HG03103 (cell line): Measurements from ENCODE around the gene PELI2.
"Not testable (repeated sequence)": the region's sequence is repeated elsewhere in the genome, so short reads cannot be mapped to it uniquely, and the experiment has no call there.

ENCODE experiments used
- ATAC-seq: cut with Tn5 transposase; IDR thresholded peaks from one replicate; pipeline ENCODE4 v1.9.1; 2021; ENCODE audit warnings: low read depth; ENCODE audit not compliant: unreplicated experiment

Gene PELI2

DNA sequence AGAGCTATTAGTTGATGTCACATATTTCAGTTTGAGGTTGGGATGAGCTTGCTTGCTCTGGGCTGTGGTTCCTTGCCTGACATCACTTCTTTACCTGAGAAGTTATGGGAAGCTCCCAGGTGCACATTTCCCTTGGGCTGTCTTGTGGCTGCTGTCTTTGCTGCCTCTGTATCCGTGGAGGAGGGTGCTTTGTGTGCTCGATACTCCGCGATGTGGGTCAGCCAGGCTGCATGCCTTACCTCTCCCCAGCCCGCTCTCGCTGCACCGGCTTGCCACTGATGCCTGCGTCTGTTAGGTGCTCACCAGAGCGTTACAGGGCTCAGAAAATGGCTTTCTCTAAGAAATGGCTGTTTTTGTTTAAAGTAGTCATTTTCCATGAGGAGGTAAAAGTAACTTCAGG lies 19.6 kb downstream of the PELI2 start:
- no peak for ATAC-seq

DNA sequence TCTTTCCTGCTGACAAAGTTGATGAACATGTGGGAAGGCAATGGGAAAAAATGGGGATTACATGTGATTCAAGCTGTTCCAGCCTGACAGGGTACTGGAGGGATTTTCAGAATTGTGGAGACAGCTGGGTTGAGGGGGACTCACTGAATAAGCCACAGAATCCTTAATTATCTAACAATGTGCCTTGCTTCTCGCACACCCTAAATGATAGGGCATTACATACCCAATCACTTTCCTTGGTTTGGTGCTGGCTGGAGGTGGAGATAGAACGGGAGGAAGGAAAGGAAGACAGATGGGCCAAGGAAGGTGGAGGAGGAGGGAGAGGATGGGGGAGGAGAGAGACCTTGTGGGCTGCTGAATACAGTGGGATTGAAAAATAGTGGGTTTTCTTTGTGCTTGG lies 20.7 kb downstream of the PELI2 start:
- no peak for ATAC-seq

DNA sequence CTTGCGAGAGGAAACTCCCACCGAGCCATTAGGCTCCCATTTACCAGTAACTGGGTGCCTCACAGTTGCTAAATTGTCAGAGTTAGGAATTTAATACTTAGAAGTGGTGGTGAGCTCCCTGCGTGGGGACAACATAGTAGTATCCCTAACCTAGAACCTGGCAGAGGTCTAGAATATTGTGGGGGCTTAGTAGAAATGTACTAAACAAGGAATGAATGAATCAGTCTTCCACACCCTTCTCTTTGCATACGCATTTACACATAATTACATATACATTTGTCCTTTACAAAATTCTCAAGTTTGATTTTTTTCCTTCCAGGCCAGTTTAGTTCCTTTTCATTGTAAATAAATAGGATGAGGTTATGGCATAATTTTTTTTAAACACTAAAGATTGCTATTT lies 24.1 kb downstream of the PELI2 start:
- no peak for ATAC-seq

DNA sequence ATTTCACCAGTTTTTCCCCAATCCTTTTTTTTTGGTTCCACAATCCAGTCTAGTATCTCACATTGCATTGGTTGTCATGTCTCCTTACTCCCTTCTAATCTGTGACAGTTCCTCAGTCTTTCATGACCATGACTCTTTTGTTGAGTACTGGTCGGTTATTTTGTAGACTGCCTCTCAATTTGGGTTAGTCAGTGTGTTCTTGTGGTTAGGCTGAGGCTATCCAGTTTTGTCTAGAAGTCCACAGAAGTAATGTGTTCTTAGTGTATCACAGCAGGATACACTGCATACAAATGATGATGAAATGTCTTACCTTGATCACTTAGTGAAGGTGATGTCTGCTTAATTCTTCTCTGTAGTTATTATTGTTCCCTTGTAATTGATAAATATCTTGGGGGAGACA lies 24.8 kb downstream of the PELI2 start:
- ATAC-seq, result no peak

DNA sequence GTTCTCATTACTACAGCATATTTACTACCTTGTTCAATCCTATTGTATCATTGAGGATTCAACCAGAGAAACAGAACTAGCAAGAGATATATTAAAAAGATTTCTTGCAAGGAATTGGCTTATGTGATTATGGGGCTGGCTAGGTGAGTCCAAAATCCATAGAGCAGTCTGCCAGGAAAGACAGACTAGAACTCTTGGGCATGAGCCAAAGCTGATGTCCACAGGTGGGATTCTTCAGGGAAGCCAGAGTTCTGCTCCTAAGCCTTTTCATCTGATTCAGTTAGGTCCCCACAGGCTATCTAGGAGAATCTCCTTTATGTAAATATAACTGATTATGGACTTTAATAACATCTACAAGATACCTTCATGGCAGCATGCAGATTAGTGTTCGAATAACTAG lies 26.0 kb downstream of the PELI2 start:
- ATAC-seq, result no peak

DNA sequence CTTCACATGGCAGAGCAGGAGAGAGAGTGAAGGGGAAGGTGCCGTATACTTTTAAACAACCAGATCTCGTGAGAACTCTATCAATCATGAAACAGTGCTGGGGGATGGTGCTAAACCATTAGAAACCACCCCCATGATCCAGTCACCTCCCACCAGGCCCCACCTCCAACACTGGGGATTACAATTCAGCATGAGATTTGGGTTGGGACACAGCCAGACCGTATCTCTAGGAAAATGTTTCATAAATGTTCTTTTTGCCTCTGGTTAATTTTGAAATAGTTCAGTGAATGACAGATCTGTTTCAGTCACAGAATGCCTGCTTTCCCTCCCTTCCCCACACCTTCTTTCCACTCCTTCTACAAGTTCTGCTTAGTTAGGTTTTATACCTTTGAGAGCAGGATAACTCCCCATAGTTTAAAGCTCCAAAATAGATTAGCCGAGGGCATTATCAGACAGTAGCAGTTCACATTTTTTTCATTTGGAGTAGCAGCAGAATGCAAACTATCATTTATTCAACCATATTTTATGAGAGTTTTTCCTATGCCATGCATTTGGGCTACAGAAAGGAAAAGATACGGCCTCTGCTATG lies 27.1 kb downstream of the PELI2 start:
- no peak for ATAC-seq

DNA sequence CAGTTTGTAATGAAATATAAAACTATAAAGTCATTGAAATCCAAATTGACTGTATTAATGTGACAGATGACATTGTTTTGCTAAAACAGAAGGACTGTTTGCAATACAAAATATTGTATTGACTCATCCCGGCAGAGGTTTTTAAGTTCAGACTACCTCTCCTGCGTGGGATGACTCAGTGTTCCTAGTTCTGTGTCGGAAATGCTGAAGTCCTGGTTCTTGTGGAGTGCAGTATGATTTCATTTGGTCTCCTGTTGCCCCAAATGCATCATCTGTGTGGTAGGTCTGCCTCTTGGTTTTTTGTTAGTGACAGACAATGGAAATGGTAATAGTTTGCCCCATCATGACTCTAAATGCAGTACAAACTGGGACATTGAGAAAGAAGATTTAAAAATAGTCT lies 27.8 kb downstream of the PELI2 start:
- ATAC-seq, result no peak

DNA sequence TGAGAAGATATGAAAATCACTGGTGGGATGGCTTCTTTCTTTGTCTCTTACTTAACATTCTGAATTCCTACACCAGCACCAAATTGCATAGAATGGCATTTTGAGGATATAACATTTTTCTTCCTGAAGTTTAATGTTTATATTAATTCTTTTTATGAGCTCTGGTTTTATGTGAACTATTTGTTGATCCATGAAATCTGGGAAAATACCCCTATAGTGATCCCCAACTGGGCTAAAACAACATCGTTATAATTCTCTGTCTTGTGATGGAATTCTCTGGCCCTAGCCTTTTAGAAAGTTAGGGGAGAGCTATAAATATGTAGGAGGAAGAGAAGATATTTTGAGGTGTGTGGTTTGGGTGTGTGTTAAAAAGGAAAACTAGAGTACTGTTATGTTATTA lies 29.2 kb downstream of the PELI2 start:
- no peak for ATAC-seq

DNA sequence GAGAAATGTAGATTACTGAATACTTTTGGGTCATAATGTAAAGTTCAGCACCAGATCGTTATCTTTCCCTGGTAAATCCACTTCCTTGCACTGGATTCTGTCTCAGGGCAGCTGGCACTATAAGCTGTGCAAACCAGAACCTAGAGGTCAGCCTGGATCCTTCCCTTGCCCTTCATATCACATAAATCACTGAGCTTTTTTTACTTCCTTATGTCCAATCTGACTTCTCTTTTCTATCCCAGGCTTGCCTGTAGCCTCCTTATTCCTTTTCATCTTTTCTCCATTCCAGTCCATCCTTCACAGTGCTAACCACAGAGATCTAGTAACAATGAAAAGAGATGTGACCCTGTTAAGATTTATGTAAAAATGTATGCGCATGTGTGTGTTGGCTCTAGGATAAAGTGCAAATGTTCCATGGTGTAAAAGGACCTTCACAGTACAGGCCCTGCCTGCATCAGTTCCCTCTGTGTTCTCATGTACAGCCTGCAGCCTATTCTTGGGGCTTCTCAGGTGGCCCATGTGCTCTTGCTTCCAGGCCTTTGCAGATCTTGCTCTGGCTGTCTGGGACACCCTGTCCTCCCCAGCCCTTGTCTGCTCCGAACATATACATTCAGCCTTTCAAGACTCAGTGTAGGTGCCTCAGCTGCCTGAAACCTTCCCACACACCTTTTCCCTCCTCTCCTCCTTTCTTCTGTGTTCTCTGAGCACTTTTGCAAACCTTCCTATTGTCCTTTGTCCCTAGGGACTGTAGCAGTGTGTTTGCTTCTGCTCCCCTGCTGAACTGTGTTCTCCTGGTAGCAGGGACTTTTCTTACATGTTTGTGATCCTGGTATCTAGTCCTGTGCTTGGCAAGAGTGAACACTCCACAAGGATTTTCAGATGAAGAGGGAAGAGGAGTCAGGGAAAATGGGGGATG lies 30.0 kb downstream of the PELI2 start:
- no peak for ATAC-seq

DNA sequence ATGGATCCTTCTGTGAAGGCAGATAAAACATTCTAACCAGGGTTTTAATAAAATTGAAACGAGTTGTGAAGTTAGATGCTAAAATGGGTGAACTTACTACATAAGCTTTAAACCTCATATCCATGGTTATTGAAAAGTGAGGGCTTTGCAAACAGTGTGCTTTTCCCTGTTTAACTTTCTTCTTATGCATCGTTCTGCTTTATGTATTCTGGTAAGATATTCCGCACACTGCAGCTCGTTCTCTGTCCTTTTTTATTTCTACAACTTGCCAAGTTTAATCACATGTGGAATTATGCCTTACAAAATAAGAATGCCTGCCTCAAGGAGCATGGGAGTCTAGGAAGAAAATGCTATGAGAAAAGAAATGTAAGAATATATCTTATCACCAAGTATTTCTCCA lies 30.9 kb downstream of the PELI2 start:
- ATAC-seq, result no peak

DNA sequence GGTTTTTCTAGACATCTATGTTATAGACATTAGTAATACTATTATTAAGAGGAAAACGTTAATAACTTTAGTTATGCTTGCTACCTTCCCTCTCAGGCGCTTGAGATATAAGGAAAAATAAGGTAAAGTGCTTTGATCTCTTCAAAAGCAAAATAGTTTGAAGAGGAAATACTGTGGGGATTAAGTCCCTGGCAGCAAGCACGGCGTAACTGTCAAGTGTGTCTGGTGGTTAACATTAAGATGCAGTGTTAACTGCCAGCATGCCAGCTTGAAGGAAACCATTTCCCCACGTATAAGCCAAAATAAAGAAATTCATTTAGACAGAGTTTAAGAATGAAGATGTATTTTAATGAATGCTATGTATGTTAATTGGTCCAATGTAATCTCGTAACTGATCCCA lies 31.8 kb downstream of the PELI2 start:
- no peak for ATAC-seq

DNA sequence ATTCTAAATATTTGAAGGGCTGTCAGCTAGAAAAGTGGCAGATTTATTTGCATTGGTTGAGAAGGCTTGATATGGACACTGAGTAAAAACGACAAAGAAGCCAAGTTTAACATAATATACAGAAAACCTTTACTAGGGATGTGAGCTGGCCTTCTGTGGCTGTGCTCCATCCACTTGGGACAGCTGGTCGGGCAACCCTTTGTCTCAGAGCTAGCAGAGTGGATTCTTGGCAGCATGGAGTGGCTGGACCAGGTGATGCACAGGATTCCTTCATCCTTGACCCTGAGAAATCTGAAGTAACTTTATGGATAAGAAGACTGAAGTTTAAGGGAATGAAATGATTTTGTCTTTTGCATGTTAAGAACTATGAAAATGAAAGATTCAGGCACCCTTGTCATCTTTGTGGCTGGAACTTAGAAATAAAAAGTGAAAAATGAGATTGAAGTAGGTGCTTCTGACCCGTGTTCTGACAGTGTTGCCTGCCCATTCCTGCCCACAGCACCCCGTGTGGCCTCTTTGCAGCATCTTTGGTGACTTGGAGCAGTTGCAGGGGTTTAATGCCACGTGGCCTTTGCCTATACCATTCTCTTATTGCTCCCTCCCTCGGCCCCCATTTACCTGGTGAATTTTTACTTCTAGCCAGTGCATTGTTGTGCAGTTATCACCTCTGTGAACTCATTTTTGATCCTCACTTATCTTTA lies 32.6 kb downstream of the PELI2 start:
- ATAC-seq, result no peak

DNA sequence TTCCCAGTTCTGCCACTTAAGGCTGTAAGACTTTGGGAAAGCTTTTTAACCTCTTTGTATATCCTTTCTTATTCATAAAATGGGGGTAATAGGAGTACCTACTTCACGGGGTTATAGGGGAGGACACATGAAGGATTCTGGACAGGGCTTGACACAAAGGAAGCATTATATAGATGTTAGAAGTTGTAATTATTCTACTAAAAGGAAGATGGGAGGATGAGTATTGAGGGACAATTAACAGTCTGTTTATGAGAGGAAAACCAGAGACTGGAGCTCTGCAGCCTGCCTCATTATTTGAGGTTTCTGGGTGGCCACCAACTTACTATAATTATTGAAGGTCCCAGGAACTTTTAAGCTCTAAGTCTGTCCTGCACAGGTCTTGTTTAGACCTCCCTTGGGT lies 34.0 kb downstream of the PELI2 start:
- ATAC-seq, result no peak

DNA sequence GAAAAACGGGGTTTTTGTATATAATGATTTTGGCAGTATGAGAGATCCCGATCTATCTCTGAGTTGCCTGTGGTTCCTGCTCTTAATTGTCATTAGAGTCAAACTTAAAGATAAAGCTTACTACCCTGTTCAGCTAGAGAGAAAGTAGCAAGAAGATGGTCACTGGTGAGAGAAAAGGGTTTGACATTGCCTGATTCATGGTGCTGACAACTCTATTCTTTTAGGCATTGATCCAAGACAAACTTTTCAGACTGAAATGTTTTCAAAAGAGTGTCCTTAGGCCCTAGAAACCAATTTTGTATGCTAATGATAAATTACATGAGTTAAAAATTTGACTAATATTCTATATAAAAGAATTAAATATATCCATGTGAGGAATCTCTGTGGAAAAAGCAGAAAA lies 35.1 kb downstream of the PELI2 start:
- ATAC-seq, result no peak

DNA sequence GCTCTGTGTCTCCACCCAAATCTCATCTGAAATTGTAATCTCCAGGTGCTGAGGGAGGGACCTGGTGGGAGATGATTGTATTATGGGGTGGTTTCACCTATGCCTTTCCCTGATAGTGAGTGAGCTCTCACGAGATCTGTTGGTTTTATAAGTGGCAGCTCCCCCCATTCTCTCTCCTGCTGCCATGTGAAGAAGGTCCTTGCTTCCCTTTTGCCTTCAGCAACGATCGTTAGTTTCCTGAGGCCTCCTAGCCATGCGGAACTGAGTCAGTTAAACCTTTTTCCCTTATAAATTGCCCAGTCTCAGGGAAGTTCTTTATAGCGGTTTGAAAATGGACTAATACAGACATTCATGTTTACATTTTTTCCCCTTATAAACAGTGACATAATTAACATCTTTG lies 36.1 kb downstream of the PELI2 start:
- ATAC-seq, result no peak

DNA sequence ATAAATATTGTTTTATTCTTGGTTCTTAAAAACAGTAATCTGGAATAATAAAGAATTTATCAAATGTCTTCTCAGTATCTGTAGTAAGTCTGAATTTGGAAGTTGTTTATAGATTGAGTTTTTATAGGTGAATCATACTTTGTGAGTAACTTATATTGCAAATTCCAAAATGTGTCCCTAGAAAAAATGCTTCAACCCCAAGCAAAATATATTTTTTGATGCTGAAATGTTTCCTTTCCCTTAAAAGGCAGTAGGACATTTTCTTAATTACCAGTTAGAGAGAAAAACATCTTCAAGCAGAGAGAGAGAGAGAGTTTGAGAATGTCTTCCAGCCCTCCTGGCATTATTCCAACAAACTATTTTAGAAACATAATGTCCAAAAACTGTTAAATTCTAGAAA lies 37.9 kb downstream of the PELI2 start:
- ATAC-seq, result no peak

DNA sequence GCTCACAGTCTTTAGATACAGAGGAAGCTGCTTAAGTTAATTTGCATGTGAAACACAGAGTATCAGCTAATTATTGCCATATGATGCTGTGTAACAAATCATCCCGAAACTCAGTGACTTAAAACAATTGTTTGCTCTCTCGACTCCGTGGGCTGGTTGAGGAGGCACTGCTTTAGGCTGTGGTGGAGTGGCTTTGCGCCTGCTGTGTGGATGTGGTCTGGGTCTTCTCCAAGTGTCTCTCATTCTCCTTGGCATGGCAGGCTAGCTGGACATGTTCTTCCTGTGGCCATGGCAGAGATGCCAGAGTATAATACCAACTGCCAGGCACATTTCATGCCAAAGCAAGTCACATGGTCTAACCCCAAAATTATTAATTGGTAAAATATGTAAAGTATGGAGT lies 40.9 kb downstream of the PELI2 start:
- no peak for ATAC-seq

DNA sequence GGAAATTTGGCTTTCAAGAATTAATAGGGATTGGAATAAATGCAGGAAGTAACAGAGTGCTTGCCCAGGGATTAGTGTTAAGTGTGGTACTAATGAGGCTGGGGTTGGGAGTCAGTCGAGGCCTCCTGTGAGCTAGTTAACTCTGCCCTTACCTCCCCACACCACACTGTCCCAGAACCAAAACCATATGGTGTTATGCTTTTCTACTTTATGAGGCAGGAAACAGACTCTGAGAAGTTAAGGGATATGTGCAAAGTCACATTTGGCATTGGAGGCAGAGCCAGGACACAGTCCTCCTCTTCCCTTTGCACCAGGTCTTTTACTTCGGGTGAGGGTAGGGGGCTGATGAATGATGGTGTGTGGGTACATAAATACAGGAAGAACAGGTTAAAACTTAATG lies 41.9 kb downstream of the PELI2 start:
- no peak for ATAC-seq

DNA sequence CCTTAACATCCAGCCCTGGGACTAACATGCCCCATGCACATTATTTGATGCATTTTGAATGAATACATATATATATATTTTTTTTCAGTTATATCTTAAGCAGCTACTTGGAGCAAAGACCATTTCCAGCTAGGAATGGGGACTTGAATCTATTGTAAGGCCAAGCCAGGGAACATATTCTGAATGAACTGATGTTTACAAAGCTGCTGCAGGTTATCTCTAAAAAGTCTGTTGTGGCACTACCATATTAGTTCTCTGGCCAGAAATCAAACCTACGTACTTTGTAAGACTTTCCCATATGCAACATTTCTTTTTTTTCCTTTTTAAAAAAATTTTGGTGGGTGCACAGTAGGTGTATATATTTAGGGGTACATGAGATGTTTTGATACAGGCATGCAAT lies 43.4 kb downstream of the PELI2 start:
- no peak for ATAC-seq

DNA sequence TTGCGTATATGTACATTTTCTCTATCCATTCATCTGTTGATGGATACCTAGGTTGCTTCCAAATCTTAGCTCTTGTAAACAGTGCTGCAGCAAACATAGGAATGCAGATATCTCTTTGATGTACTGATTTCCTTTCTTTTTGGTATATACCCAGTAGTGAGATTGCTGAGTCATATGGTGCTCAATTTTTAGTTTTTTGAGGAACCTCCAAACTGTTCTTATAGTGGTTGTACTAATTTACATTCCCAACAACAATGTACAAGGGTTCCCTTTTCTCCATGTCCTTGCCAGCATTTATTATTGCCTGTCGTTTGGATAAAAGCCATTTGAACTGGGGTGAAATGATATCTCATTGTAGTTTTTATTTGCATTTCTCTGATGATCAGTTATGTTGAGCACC lies 44.3 kb downstream of the PELI2 start:
- no peak for ATAC-seq

DNA sequence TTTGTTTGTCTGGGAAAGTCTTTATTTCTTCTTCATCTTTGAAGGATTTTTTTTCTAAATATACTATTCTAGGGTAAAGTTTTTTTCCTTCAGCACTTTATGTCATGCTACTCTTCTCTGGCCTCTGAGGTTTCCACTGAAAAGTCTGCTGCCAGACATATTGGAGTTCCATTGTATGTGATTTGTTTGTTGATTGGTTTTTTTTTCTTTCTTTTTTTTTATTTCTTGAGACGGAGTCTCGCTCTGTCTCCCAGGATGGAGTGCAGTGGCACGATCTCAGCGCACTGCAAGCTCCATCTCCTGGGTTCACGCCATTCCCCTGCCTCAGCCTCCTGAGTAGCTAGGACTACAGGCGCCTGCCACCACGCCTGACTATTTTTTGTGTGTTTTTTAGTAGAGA lies 48.4 kb downstream of the PELI2 start:
- not testable (repeated sequence) for ATAC-seq
